ENCODE measurements around the gene TENM3.

TENM3 gene

DNA sequence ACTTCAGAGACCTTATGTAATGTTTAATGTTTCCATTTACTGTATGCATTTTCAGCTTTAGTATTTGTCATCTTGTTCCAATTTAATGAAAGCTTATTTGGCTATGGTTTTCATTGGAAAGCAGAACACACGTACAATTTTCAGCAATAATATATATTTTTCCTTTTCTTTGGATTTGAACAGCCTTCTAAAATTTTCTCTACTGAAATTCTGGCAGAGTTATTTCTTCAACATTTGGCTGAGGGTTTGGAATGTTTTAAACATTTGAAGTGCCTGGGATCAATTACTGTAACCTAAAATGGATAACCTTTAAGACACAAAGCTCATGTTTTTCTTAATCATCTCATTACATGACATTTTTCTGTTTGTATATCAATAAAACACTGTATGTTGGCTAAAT is 156.9 kb downstream of the TENM3 start:
- no peak for DNase-seq (ENCODE audit: low read depth in 2 of 2)

DNA sequence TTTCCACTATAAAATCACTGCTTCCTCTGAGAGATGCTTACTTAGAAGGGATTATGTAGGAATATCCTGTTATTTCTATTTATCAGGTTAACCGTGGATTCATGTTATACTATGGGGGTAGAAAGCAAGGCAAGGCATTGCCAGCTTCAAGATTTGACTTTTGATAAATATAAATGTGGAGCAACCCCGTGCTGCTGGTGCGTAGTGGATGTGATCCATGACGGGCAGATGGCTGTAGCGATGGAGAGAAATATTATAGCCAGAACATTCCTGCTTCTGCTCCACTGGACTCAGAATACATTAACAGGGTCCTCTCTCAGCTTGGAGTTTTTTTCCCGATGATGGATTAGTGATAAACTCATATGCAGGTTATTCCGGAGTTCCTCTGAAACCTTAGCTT is 157.6 kb downstream of the TENM3 start:
- DNase-seq (ENCODE audit: low read depth in 2 of 2) = no peak

DNA sequence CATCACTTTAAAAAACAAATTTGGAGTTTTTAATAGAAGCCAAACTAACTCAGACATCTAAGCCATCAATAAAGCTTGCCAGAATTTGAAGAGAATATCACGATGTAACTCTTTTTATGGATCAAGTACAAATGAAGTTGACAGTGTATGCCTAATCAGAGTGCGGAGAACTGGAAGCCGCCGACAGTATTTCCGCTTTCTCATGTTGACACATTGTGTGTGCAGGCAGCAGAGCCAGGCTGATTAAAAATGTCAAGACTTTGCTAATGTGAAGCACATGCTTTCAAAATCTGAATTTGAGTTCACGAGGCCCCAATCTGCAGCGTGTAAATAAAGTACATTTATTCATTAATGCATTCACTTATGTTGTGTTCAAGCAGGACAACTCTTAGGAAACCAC is 161.2 kb downstream of the TENM3 start:
- DNase-seq (ENCODE audit: low read depth in 2 of 2) = no peak

DNA sequence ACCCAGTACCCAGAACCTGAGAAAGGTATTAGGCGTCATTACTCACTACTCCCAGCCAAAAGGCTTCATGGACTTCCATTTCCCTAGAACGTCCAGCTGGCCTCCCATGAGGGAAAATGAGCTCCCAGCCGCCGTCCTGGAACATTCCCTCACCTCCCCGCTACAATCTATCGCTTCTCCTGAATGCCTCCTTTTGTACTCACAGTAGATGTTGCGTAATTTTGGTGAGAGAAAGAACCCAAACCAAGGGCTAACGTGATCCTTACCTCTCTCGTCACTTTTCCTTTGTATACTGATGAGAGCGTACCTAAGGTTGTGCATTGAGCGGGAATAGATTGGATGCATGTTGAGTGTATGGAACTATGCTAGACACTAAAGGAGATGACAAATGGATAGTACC is 161.9 kb downstream of the TENM3 start:
- DNase-seq (ENCODE audit: low read depth in 2 of 2) = no peak

DNA sequence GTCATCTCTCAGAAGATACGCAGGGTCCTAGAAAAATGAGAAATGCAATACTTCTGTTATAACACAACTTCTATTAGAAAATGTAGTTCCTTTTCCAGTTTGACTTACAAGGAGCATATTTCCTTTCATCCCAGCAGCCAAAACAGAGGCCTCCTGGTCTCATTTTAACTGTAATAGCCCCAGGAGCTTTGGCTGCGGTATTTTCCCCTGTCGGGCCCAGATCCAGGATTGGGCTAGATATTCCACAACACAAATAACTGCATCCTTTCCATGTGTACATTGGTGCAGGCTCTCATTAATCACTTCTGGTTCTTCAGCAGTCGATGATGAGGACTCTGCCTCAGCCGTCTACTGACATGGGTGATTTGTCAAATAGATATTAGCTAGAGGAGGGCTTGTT is 166.1 kb downstream of the TENM3 start:
- DNase-seq (ENCODE audit: low read depth in 2 of 2) = no peak

DNA sequence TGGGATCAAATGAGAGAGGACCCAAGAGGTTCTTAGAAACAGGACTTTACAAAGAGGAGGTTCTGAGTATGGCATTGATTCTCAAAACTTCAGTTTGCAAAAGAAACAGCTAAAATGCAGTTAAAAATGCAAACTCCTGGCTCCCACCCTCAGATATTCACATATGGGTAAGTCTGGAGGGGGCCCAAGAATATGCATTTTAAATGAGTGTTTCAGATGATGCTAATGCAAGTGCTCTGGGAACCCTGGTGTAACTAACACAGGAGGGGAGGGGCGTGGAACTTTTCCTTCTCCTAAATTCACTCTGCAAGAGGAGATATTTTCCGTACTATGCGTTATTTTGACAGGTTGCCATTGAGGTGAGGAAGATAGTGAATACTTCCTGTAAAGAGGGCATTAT is 168.2 kb downstream of the TENM3 start:
- no peak for DNase-seq (ENCODE audit: low read depth in 2 of 2)

DNA sequence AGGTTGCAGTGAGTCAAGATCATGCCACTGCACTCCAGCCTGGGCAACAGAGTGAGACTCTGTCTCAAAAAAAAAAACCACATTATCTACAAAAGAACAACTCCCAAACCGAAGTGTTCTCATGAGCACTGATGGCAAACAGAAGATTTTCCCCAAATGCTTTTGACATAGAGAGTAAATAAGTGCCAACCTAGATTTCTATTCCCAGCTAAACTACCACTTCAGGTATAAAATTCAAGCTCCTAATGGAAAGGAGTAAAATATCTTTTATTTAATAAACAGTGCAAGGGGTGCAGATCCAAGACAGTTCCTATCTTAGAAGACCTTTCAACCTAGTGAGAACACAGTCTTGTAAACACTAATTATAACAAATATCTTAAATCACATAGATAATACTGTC is 170.3 kb downstream of the TENM3 start:
- no peak for DNase-seq (ENCODE audit: low read depth in 2 of 2)

DNA sequence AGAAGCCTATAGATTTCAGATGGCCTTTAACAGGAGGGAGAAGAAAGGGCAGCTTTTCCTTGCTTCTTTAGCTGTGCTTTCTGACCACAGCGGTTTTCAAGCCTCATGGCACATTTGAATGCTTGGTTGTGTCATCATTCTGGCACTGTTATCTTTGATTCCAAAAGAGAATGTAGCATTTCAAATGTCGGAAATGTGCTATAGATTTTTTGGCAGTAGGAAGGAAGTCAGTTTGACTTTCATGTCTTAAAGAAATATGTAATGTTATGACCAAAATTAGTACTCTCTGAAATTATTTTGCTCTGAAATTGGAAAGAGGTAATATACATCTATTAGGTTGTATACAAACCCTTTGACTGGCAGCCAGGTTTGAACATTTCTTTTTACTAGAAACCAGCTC is 171.9 kb downstream of the TENM3 start:
- no peak for DNase-seq (ENCODE audit: low read depth in 2 of 2)

DNA sequence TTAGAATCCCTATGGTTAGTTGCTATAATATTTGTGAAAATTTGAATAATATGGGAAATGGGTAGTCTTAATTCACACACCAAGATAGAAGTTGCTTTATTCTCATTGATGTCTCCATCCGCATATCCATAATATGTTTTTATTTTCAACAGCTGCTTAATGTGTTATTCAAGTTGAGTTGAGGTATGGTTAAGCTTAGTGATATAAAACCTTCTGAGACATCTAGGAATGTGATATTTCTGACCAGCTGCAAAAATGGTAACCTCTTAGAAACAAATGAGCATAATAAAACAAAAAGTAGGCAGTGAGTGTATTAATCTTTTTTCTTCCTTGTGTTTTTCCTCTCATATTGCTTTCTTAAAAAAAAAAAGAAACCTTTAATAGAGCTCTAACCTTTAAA is 172.9 kb downstream of the TENM3 start:
- DNase-seq (ENCODE audit: low read depth in 2 of 2) = no peak

DNA sequence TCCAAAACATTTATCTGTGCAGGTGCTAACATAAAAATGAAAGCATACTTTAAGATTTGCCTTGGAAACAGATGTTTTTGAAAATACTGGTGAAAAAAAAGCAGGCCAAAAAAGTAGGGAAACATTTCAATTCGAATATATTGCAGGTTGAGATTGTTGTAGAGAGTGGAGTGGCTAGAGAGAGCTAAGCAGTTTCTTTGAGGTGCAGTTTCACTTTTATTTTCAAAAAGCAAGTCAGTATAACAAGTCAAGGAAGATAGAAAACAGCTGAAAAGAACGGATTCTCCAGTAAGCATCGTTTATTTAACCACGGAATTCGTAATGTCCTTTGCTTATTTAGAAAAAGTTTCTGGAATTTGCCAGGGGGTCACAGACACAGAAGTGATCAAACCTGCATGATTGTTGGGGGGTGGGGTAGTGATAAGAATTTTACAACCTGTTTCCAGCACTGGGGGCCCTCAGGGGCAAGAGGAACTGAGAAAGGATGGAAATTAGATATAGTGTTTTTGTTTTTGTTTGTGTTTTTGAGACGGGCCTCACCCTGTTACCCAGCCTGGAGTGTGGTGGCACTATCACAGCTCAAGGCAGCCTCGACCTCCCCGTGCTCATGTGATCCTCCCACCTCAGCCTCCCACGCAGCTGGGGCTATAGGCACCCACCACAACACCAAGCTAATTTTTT is 175.0 kb downstream of the TENM3 start:
- DNase-seq (ENCODE audit: low read depth in 2 of 2) = no peak

DNA sequence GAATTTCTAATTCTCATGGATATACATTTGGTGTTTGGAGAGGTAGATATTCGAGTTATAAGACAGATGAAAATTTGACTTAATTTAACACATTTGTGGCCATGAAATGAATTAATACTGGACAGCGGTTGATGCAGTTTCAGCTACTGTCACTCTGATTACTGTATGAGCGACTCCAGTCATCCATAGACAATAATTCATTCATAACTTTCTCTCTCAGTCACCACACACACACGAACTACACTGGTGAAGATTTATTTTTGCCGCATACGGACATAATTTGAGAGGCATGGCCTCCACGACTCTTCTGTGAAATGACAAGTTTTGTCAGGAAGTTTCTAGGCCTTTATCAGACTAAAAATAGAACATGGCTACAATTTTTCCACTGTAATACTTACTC is 177.0 kb downstream of the TENM3 start:
- no peak for DNase-seq (ENCODE audit: low read depth in 2 of 2)

DNA sequence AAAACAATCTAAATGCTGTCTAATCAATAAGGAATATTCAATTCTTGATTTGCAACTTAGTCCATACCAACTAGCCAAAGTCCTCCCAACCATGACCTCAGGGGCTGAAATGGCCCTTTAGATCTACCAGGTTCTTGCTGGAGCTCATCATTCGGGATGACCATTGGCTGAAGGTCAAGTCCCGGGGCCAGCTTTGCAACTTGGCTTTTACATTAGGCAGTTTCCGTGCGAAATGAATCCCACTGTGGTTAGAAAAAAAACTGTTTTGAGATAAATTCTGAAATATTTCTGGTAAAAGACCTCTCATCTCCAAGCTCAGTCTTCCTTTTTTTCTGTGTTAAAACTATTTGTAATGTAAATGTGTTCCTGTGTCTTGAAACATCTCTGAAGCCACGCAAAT is 178.6 kb downstream of the TENM3 start:
- no peak for DNase-seq (ENCODE audit: low read depth in 2 of 2)

DNA sequence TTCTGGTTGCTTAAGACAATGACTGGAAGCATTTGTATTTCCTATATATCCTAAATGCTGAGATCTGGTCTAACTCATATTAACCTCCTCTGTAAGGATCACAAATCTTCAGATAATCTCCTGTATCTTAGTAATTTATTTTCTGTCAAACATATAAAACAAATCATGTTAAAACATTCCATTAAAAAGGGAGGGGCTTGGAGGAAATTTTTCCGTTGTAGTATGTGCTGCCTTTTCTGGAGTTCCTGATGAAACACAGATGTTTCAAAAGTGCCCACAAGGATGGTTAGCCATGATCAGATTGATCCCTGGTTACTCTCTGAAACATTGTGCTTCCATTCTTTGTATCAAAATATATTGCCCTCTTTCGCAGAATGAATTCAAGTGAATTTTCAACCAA is 182.1 kb downstream of the TENM3 start:
- DNase-seq (ENCODE audit: low read depth in 2 of 2) = no peak

DNA sequence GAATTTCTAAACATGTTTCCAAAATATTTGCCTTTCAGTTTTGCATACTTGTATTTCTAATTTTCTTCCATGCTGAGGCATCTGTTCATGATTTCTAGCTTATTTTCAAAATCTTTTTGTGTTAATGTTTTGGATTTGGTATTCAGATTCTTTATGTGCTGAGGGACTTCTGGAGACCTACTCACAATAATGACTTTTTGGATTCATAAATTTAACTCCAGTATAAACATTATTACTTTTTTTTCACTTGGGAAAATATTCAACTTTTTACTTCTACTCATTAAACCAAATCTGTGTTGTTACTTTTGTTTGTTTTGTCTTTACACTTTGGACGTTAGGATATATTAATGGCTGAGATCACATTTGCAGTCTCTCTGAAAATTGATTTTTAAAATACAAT is 183.7 kb downstream of the TENM3 start:
- no peak for DNase-seq (ENCODE audit: low read depth in 2 of 2)

DNA sequence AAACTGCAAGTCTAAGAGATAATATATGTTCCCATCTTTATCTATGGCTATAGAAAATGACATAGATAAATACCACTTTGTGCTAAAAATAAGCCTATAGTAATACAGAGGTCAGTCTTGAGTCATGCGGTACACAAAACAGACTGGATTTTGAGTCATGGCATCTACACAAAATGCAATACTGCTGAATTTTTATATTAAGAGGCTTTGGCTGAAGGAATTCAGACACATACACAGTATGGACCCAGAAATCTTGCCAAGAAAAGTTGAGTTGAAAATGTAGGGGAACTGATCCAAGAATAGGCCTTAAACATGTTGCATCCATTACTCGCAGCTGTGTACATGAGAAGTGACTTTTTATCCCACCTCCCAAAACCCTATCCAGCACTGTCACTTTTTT is 184.4 kb downstream of the TENM3 start:
- no peak for DNase-seq (ENCODE audit: low read depth in 2 of 2)

DNA sequence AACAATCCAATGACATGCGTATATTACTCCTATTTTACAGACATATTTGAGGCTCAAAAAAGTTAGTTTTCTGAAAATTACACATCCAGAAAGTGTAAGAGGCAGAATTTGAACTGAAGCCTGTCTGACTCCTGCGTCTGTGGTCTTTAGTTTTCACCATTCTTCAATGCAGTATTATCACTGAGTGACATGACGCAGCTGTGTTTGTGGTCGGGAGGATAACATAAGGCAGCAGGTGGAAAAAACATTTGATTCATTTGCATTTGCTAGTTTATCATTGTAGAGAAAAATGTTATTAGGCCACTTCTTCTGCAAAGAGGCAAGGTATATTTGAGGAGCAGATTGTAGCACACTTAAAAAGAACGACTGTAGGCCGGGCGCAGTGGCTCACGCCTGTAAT is 186.7 kb downstream of the TENM3 start:
- DNase-seq (ENCODE audit: low read depth in 2 of 2) = no peak

DNA sequence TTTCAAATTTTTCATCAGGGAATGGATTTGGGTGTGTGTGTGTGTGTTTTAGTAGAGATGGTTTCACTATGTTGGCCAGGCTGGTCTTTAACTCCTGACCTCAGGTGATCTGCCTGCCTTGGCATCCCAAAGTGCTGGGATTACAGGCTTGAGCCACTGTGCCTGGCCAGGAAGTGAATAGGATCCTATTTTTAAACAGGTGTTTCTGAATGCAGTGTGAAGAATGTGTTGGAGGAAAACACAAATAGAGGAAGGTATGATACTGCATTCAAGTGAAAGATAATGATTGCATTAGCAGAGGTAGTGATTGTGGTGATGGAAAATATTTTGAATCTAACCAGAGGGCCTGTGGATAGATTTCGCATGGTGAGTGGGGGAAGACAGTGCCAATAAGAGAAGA is 189.6 kb downstream of the TENM3 start:
- DNase-seq (ENCODE audit: low read depth in 2 of 2) = no peak

DNA sequence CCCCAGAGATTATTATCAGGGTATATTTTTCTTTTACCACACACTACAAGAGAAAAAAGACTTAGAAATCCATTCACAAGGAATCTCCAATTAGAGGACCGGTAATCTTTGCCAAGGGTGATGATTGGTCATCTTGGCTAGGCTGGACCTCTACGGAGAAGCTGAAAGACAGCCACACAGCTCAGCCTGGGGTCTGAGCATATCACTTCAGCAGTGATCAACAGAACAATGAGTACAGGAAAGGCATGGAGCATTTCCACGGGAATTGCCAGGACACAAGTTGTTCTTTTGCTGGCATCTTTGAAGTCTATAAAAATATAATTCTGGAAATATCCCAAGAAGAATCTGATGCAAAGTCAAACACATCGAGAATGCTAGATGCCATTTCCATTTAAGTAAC is 191.5 kb downstream of the TENM3 start:
- no peak for DNase-seq (ENCODE audit: low read depth in 2 of 2)

DNA sequence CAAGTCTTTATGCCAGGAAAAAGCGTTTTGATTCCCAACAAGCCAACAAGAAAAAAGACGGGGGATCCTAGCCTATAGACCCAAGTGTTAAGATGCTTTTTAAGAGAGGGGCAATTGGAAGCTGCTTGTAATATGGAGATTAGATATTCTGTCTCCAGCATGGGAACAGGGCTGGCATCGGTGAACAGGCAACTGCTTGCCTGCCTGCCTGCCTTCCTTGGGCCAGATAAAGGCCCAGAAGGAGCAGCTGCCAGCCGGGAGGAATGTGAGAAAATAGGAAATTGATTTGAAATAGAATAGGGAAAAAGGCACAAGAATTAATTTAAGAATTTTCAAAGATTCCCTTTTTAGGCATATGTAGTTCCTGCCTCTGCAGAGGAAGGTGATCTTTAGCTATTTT is 192.2 kb downstream of the TENM3 start:
- no peak for DNase-seq (ENCODE audit: low read depth in 2 of 2)

DNA sequence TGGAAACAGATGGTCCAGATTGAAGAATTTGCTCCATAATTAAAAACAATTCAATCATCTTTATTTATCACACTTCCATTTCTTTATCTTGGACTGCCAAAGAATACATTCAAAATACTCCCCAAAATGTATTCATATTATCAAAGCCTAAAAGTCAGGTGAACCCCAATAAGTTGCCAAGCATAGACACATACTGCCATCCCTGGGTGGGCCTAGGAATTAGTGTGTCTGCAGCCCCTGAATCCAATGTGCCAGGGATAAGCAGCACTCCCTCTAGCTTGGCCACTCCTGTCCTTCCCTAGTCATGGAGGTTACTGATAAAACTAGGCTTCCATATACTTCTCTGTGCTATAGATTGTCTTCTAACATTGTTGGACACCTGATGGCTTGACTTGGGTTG is 199.9 kb downstream of the TENM3 start:
- no peak for DNase-seq (ENCODE audit: low read depth in 2 of 2)

DNA sequence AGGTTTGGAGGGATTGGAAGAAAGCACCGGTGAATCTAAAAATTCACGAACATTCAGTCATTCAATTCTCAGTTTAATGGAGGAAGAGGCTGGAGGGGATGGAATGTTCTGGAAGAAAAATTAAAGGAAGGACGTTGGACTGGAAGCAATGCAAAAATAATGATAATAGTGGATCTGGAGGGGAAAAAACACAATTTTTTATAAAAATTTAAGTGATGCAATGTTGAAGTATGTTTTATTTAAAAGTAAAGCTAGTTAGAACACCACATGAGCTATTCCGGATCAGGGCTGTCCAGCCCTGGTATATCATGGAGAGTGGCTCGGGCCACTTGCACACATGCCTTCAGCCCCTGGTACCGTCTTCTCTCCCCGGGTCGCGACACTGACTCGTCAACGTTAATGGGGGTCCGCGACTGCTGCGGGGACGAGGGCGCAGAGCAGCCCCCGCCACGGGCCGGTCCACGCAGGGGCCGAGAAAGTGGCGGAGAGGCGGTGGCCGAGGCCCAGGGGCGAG is 204.6 kb downstream of the TENM3 start:
- DNase-seq (ENCODE audit: low read depth in 2 of 2) = no peak

DNA sequence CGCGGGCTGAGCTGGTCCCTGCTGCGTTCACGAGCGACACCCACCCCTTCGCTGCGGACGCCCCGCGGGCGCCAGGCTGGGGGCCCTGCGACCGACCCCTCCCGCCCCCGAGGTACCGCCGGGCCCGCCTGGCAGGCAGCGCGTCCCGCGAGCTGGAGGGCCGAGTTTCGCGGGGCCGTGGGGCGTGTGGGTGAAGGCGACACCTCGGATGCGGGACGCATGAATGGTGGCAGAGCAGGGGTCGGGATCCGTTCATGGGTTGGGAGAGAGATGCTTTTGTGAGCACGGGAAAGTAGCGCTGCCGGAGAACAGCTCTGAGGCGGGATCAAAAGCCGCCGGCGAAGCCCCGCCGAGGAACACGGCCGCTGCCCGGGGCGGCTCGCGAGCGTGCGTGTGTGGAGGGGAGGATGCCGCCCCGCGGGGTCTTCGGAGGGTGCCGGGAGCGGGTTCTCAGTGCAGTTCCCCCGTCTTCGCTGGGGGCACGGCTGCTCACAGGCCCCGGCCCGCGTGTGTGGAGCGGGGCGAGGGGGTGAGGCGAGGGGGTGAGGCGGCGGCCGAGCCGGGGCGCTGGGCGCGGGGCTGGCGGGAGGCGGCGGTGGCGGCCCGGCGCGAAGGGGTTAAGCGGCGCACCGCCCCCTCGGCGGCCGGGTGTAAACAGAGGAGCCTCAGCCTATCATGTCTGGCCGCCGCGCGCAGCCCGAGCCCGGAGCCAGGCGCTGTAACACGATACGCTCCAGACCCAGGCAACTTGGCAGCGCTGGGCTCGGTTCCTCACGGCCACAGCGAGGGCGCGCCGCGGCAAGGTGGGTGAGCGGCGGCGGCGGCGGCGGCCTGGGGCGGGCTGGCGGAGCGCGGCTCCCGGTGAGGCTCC is 205.3 kb downstream of the TENM3 start:
- no peak for DNase-seq (ENCODE audit: low read depth in 2 of 2)

DNA sequence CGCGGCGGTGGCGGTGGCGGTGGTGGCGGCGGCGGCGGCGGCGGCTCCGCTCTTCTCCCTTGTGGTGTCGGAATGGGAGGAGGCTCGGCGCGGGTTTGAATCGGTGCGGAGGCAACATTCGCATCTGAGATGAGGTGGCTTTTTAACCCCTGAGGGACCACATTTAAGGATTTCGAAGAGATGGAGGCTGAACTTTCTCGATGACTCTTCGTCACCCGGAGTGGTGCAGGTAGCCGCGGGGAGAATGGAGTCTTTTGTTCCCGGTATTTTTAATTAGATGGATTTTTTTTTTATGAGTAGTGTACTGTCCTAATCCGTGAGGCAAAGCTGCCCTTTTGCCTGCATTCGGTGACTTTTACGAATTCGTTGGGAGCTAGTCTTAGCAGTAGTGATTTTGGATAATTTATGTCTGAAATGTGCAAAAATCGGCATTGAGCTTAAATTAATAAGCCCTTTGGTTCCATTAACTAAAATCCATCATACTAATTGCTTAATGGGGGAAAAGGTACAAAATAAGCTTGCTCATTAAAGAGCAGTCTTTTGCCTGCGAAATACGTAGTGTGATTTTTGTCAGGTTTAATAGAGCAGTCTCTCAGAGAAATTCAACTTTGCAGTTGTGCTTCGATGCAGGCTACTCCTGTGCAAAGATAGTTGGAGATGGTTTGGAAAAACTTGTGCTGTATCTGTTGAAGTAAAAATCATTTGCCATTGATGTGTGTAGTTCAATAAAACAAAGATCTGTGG is 206.2 kb downstream of the TENM3 start:
- DNase-seq (ENCODE audit: low read depth in 2 of 2) = no peak

All from stimulated activated CD8-positive, alpha-beta memory T cell treated with anti-CD3 and anti-CD28 coated beads, Interleukin-7, amount 100 ng/mL, for 1 hour (primary cell).